Erythroblast (primary cell): ENCODE data around the gene ACSL1.

Experiments
- DNase-seq, 2 experiments: peaks; one replicate each; lab custom pipeline; 2025; lab: John Stamatoyannopoulos, UW
- GATA1 ChIP-seq: IDR thresholded peaks from 2 replicates; pipeline ENCODE4 v1.6.1; 2011; ENCODE audit warnings: low read depth, mild to moderate bottlenecking, control low read depth, low read length, moderate library complexity
- POLR2A ChIP-seq: IDR thresholded peaks from 2 replicates; pipeline ENCODE4 v1.6.1; 2011; ENCODE audit warnings: mild to moderate bottlenecking, low read length

The ACSL1 gene

DNA sequence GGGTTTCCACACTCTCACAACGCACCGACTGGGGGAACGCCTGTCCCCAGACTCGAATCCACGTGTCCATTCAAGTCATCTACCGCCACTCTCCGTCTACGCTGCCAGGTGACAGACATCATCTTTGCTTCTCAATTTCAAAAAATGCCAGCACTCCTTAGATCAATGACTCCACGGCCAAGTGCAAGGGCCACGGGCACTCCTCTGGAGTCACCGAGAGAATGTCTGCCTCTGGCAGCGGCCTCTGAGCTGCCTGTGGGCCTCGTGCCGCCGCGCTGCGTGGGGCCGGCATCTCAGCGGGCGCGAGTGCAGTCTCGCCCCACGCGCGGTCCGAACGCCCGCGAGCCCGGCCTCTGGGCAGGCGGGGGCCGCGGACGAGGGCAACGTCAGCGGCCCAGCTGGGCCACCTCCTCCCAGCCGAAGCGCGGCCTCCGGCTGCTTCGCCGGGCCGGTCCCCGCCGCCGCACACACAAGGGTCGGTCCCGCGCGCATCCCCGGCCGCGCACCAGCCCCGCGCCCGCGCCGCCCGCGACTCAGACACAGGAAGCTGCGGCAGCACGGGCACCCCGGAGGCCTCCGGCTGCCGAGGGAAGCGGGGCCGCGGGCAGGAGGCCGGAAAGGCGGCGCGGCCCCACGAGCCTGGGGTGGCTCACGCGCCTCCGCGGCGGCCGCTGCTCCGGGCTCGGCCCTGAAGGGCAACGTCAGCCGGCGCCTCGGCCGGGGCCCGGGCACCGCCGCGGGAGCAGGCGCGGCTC is 450 bp downstream of the ACSL1 start:
- TF ChIP-seq GATA1 (no peak), POLR2A (no peak)
- DNase-seq = peak; percentile 66 to 72

GRCh38 chr4:184824776-184825084 is 1.0 kb downstream of the ACSL1 start:
- TF ChIP-seq POLR2A (no peak), GATA1 (no peak)
- no peak for DNase-seq

- DNase-seq = no peak
- TF ChIP-seq POLR2A = no peak
- TF ChIP-seq GATA1 = no peak
Measured at GRCh38 chr4:184824081-184824775, 1.5 kb downstream of the ACSL1 start.

GRCh38 chr4:184823014-184823413 is 2.8 kb downstream of the ACSL1 start:
- no peak for TF ChIP-seq GATA1
- no peak for TF ChIP-seq POLR2A
- no peak for DNase-seq

DNA sequence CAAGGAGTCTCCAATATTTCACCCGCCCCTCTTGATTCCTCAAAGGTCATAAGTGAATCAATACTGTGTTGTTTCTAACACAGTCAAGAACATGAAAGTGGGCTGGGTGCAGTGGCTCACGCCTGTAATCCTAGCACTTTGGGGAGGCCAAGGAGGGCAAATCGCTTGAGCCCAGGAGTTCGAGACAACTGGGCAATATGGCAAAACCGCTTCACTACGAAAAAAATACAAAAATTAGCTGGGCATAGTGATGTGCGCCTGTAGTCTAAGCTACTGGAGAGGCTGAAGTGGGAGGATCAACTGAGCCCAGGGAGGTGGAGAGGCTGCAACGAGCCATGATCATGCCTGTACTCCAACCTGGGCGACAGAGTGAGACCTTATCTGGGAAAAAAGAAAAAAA is 3.4 kb downstream of the ACSL1 start:
- no peak for DNase-seq
- no peak for TF ChIP-seq GATA1
- TF ChIP-seq POLR2A = no peak

- TF ChIP-seq POLR2A (no peak), GATA1 (no peak)
- DNase-seq = no peak
Measured at GRCh38 chr4:184821242-184821641, 4.5 kb downstream of the ACSL1 start.

DNA sequence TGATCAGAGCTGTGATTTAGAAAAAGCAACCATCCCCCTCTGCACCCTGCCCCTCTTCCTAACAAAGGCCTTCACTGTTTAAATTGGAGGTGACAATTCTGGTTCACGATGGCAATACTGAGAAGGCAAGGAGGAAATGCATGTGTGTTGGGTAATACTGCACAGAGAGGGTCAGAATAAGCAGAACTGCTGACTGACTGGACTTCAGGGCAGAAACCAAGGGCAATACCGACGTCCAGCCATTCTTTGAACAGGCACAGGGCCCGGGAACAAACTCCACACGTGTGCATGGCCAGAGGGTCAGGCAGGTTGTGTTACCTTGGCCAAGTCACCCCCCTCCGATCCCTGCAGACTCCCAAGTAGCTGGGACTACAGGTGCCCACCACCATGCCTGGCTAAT is 6.0 kb downstream of the ACSL1 start:
- TF ChIP-seq POLR2A (no peak), GATA1 (no peak)
- DNase-seq = no peak

GRCh38 chr4:184818216-184818564 is 7.6 kb downstream of the ACSL1 start:
- DNase-seq = no peak
- no peak for TF ChIP-seq GATA1
- TF ChIP-seq POLR2A = no peak

GRCh38 chr4:184817494-184818215 is 8.1 kb downstream of the ACSL1 start:
- TF ChIP-seq POLR2A (no peak), GATA1 (no peak)
- no peak for DNase-seq

- TF ChIP-seq GATA1 = no peak
- TF ChIP-seq POLR2A = no peak
- no peak for DNase-seq
Measured at GRCh38 chr4:184816962-184817361, 8.8 kb downstream of the ACSL1 start.

GRCh38 chr4:184815046-184815877 is 10.5 kb downstream of the ACSL1 start:
- TF ChIP-seq GATA1 = no peak
- TF ChIP-seq POLR2A = peak; percentile 9
- peak; percentile 54 to 61 for DNase-seq

- TF ChIP-seq GATA1 = no peak
- no peak for TF ChIP-seq POLR2A
- no peak for DNase-seq
Measured at GRCh38 chr4:184814686-184815045, 11.1 kb downstream of the ACSL1 start.

GRCh38 chr4:184812651-184813181 is 13.1 kb downstream of the ACSL1 start:
- TF ChIP-seq GATA1 = no peak
- no peak for TF ChIP-seq POLR2A

More at GRCh38 chr4:184812651-184813181, 13.1 kb downstream of the ACSL1 start:
- DNase-seq = no peak
